ENCODE measurements around the gene FMR1. TPM values are rescaled to one million over a fixed set of nuclear protein-coding genes. Genes with fewer than 3 reads are reported as not detected.

The FMR1 gene
- total RNA-seq, 3 donors from 2014 or later: 42.1 to 56.9 (median 44.7) TPM

GRCh38 chrX:147917700-147918695 is 6.3 kb downstream of the FMR1 start:
- intact Hi-C loops (cut with DNase I, micrococcal nuclease): no loop called here
- no peak for ATAC-seq
- Histone ChIP-seq H3K36me3 (ENCODE audit: low read depth) (no peaks in the 10 kb centered on the region), H3K4me3 (no peak overlapping the region), H3K4me1 (ENCODE audit: low read depth) (peaks cover 4% of the 10 kb centered on the region), H3K9me3 (no peaks in the 10 kb centered on the region)
- no peak for TF ChIP-seq CTCF (IDR thresholded peaks at IDR 0.05)
- DNase-seq: no peak

GRCh38 chrX:147920161-147920666 is 8.5 kb downstream of the FMR1 start:
- TF ChIP-seq CTCF (IDR thresholded peaks at IDR 0.05): no peak
- no peaks in the 10 kb centered on the region for H3K9me3 ChIP-seq
- intact Hi-C loops (cut with DNase I, micrococcal nuclease): no loop called here
- peaks cover 2% of the 10 kb centered on the region for H3K4me1 ChIP-seq (ENCODE audit: low read depth)
- H3K36me3 ChIP-seq (ENCODE audit: low read depth): no peaks in the 10 kb centered on the region
- H3K4me3 ChIP-seq: no peak overlapping the region
- DNase-seq (no peak), ATAC-seq (no peak)

GRCh38 chrX:147923605-147924004 is 11.9 kb downstream of the FMR1 start:
- no peak for ATAC-seq
- TF ChIP-seq CTCF (IDR thresholded peaks at IDR 0.05): no peak
- no peak overlapping the region for H3K4me3 ChIP-seq
- no peak for DNase-seq
- H3K36me3 ChIP-seq (ENCODE audit: low read depth): no peaks in the 10 kb centered on the region
- no peaks in the 10 kb centered on the region for H3K9me3 ChIP-seq
- no peaks in the 10 kb centered on the region for H3K4me1 ChIP-seq (ENCODE audit: low read depth)
- intact Hi-C loops (cut with DNase I, micrococcal nuclease): no loop called here

GRCh38 chrX:147927256-147927655 is 15.5 kb downstream of the FMR1 start:
- H3K9me3 ChIP-seq: no peaks in the 10 kb centered on the region
- H3K4me3 ChIP-seq: no peak overlapping the region
- no peaks in the 10 kb centered on the region for H3K36me3 ChIP-seq (ENCODE audit: low read depth)
- TF ChIP-seq CTCF (IDR thresholded peaks at IDR 0.05): no peak
- intact Hi-C loops (cut with DNase I, micrococcal nuclease): no loop called here
- DNase-seq (no peak), ATAC-seq (peak; percentile 73)
- no peaks in the 10 kb centered on the region for H3K4me1 ChIP-seq (ENCODE audit: low read depth)

- no peaks in the 10 kb centered on the region for H3K9me3 ChIP-seq
- ATAC-seq (no peak), DNase-seq (no peak)
- no peaks in the 10 kb centered on the region for H3K4me1 ChIP-seq (ENCODE audit: low read depth)
- H3K4me3 ChIP-seq: no peak overlapping the region
- intact Hi-C loops (cut with DNase I, micrococcal nuclease): no loop called here
- no peak for TF ChIP-seq CTCF (IDR thresholded peaks at IDR 0.05)
- no peaks in the 10 kb centered on the region for H3K36me3 ChIP-seq (ENCODE audit: low read depth)
Observed at GRCh38 chrX:147933815-147934214, 22.1 kb downstream of the FMR1 start.
